NK-92 treated with Interleukin-12 subunit alpha and Interleukin-12 subunit beta, amount 100 ng/mL, for 24 hours (cell line): ENCODE results near the gene ZNF862.
"Not testable (repeated sequence)": the region's sequence is repeated elsewhere in the genome, so short reads cannot be mapped to it uniquely, and the experiment has no call there.

Experiments
- DNase-seq: peaks from one replicate; lab custom pipeline; 2025; lab: John Stamatoyannopoulos, UW

Gene ZNF862

GRCh38 chr7:149824748-149825566 lies 13.2 kb upstream of the ZNF862 start:
- no peak for DNase-seq

- no peak for DNase-seq
Observed at GRCh38 chr7:149825567-149826343, 12.4 kb upstream of the ZNF862 start.

GRCh38 chr7:149826344-149827088 lies 11.7 kb upstream of the ZNF862 start:
- no peak for DNase-seq

- no peak for DNase-seq
Observed at GRCh38 chr7:149827089-149827981, 10.8 kb upstream of the ZNF862 start.

GRCh38 chr7:149828357-149829309 lies 9.5 kb upstream of the ZNF862 start:
- no peak for DNase-seq

GRCh38 chr7:149830527-149830926 lies 7.6 kb upstream of the ZNF862 start:
- DNase-seq: not testable (repeated sequence)

- no peak for DNase-seq
Observed at GRCh38 chr7:149830997-149831740, 7.0 kb upstream of the ZNF862 start.

GRCh38 chr7:149831741-149832219 lies 6.4 kb upstream of the ZNF862 start:
- DNase-seq: no peak

- DNase-seq: no peak
Observed at GRCh38 chr7:149832332-149833041, 5.7 kb upstream of the ZNF862 start.

GRCh38 chr7:149833495-149834130 lies 4.6 kb upstream of the ZNF862 start:
- no peak for DNase-seq

- no peak for DNase-seq
Observed at GRCh38 chr7:149834601-149835000, 3.6 kb upstream of the ZNF862 start.

- no peak for DNase-seq
Observed at GRCh38 chr7:149836434-149836833, 1.7 kb upstream of the ZNF862 start.

GRCh38 chr7:149837564-149838223 lies 481 bp upstream of the ZNF862 start:
- DNase-seq: no peak

- DNase-seq: no peak
Observed at GRCh38 chr7:149838992-149839408, 825 bp downstream of the ZNF862 start.

- DNase-seq: no peak
Observed at GRCh38 chr7:149839933-149840332, 1.8 kb downstream of the ZNF862 start.

- no peak for DNase-seq
Observed at GRCh38 chr7:149843566-149843965, 5.4 kb downstream of the ZNF862 start.

GRCh38 chr7:149844445-149844844 lies 6.3 kb downstream of the ZNF862 start:
- no peak for DNase-seq
